GM19240 (cell line): Measurements from ENCODE around the gene TPRN.

ENCODE experiments used
- DNase-seq: peaks from one replicate; pipeline ENCODE4 v3.0.0; 2011; ENCODE audit warnings: low spot score; ENCODE audit not compliant: insufficient read length

The TPRN gene

DNA sequence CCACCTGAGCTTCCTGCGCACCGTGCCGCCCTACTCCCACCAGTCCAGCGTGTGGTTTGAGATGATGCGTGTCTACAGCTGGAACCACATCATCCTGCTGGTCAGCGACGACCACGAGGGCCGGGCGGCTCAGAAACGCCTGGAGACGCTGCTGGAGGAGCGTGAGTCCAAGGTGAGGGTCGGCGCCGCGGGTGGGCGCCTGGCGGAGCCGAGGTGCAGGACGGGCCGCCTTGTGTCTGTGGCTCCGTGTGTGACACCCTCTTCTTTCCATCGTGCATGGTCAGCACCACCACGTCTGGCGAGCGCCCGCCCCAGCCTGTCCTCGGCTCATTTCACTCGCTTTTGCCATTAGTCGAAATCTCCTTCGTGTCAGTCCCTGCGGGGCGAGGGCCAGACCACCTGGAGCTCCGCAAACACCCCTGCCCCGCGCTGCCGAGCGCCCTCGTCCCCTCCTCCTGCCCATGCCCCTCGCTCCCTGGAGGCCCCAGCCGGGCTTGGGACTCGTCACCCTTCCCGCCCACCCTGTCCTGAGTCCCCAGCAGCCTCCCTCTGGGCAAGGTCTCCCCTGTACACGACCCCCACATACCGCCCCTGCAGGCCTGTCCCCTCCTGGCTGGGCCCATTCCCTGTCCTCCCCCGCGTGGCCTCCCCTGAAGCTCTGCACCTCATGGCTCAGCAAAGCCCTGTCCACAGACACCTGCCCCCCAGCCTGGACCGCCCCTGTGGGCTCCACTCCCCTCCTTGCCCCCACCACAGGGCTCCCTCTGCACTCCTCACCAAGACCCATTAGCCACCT, 54.6 kb downstream of the TPRN start:
- no peak for DNase-seq

GRCh38 chr9:137143459-137143858, 57.1 kb downstream of the TPRN start:
- DNase-seq, result no peak

- DNase-seq, result no peak
These were observed 58.3 kb downstream of the TPRN start for GRCh38 chr9:137141976-137142936.
